Suprapubic skin (tissue), 3 donors: Measurements from ENCODE around the gene SKAP2.

Experiments
- EP300 ChIP-seq: sonication (generic); formaldehyde crosslinking; IDR thresholded peaks from one replicate; pipeline ENCODE4 v1.6.1; 2017; ENCODE audit warnings: antibody characterized with exemption
- POLR2A ChIP-seq, 2 donors: fragments of 450-650 bp; IDR thresholded peaks; one replicate each; pipeline ENCODE4 v1.6.1; 2017; ENCODE audit warnings: antibody characterized with exemption in 2 of 2, mild to moderate bottlenecking in 2 of 2, moderate library complexity in 2 of 2
- TF ChIP-seq, protein P1 (sequence below), 2 donors: fragments of 200-600 bp in 1 of 2; fragments of 450-650 bp in 1 of 2; sonication (generic) in 1 of 2; IDR thresholded peaks; one replicate each; pipeline ENCODE4 v1.5.1; 2016 to 2019; ENCODE audit warnings: antibody characterized with exemption in 2 of 2, mild to moderate bottlenecking in 1 of 2, moderate library complexity in 1 of 2

DNA sequence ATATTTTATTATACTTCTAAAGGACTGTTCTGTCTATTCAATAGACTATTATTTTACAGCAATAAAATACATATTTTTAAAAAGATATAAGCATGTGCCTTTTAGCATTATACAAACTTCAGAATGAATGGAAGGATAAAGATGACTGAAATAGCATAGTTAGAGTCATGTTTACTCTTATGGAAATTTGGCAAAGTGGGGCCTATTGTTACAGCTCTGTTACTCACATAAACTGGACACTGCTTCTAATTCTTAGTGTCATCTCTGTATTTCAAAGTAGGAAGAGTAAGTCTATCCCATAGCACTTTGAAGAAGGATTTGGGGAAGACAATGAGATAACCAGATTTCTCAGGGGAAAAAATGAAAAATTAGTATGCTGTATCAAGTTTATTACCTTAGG lies 168.2 kb downstream of the SKAP2 start:
- TF ChIP-seq POLR2A (IDR thresholded peaks at IDR 0.05), result no peak
- TF ChIP-seq, protein P1, sequence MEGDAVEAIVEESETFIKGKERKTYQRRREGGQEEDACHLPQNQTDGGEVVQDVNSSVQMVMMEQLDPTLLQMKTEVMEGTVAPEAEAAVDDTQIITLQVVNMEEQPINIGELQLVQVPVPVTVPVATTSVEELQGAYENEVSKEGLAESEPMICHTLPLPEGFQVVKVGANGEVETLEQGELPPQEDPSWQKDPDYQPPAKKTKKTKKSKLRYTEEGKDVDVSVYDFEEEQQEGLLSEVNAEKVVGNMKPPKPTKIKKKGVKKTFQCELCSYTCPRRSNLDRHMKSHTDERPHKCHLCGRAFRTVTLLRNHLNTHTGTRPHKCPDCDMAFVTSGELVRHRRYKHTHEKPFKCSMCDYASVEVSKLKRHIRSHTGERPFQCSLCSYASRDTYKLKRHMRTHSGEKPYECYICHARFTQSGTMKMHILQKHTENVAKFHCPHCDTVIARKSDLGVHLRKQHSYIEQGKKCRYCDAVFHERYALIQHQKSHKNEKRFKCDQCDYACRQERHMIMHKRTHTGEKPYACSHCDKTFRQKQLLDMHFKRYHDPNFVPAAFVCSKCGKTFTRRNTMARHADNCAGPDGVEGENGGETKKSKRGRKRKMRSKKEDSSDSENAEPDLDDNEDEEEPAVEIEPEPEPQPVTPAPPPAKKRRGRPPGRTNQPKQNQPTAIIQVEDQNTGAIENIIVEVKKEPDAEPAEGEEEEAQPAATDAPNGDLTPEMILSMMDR (IDR thresholded peaks at IDR 0.05), result no peak
- TF ChIP-seq EP300, result no peak
